H1 (cell line): Measurements from ENCODE around the gene VIPR2. TPM values are rescaled to one million over a fixed set of nuclear protein-coding genes. Genes with fewer than 3 reads are reported as not detected.

ENCODE experiments used
- CTCF ChIA-PET: fragments of 300-600 bp; sonication (Branson Sonifier 250); formaldehyde crosslinking; loops from one replicate; lab custom pipeline; 2021; ENCODE audit not compliant: partially characterized antibody; lab: Charles Lee
- POLR2A ChIA-PET: fragments of 300-600 bp; sonication (Branson Sonifier 250); formaldehyde crosslinking; loops from one replicate; lab custom pipeline; 2021; ENCODE audit warnings: inconsistent platforms; ENCODE audit not compliant: partially characterized antibody; lab: Charles Lee
- DNase-seq, 2 experiments: peaks; one replicate each; pipeline versions ENCODE4 v3.0.0 to v3.0.0-alpha.2; 2010 to 2022; ENCODE audit warnings: low spot score in 2 of 2, low read depth in 1 of 2, mixed read lengths in 1 of 2
- FAIRE-seq: peaks from 2 replicates; lab custom pipeline; 2011; peaks lifted over from hg19 to GRCh38; lab: Jason Lieb, UNC
- H2AFZ ChIP-seq: 2 replicates; pipeline ENCODE4 v1.8.1; 2012; ENCODE audit warnings: low read length, inconsistent platforms
- H2AK5ac ChIP-seq: 2 replicates; pipeline ENCODE4 v1.6.1; 2013; ENCODE audit warnings: low read depth, low read length
- H2BK120ac ChIP-seq: replicated peaks from 2 replicates; pipeline ENCODE3; 2013; ENCODE audit warnings: low read depth, low read length, inconsistent platforms
- H2BK12ac ChIP-seq: 2 replicates; pipeline ENCODE4 v1.6.1; 2013; ENCODE audit warnings: low read depth, low read length
- H2BK15ac ChIP-seq: 2 replicates; pipeline ENCODE4 v1.6.1; 2013; ENCODE audit warnings: low read length
- H2BK20ac ChIP-seq: 2 replicates; pipeline ENCODE4 v1.6.1; 2013; ENCODE audit warnings: low read length
- H2BK5ac ChIP-seq: 2 replicates; pipeline ENCODE4 v1.6.1; 2013; ENCODE audit warnings: low read depth, low read length
- H3K14ac ChIP-seq: 2 replicates; pipeline ENCODE4 v1.6.1; 2013; ENCODE audit warnings: inconsistent platforms; ENCODE audit not compliant: insufficient read length
- H3K18ac ChIP-seq: 2 replicates; pipeline ENCODE4 v1.6.1; 2013; ENCODE audit warnings: low read length; ENCODE audit errors: extremely low read depth
- H3K23ac ChIP-seq: 2 replicates; pipeline ENCODE4 v1.6.1; 2013; ENCODE audit warnings: inconsistent platforms; ENCODE audit not compliant: insufficient read length
- H3K23me2 ChIP-seq: 2 replicates; pipeline ENCODE4 v1.6.1; 2013; ENCODE audit warnings: low read depth, low read length
- H3K27ac ChIP-seq: 2 replicates; pipeline ENCODE4 v1.6.1; 2011; ENCODE audit warnings: low read depth, low read length, inconsistent platforms
- H3K27me3 ChIP-seq, 4 experiments: replicated peaks in 1 of 4; 1 replicate in 1 of 4; 2 replicates in 3 of 4; pipeline versions ENCODE4 v1.6.1 to v1.8.1; 2011 to 2013; ENCODE audit warnings: low read length in 3 of 4, mild to moderate bottlenecking in 3 of 4, inconsistent platforms in 2 of 4, mixed read lengths in 2 of 4, moderate library complexity in 1 of 4; ENCODE audit not compliant: control insufficient read depth in 3 of 4, insufficient read depth in 3 of 4; ENCODE audit errors: extremely low read depth in 1 of 4
- H3K36me3 ChIP-seq, 4 experiments: 2 replicates each; pipeline versions ENCODE4 v1.6.1 to v1.8.1; 2011 to 2013; ENCODE audit warnings: mild to moderate bottlenecking in 4 of 4, low read length in 3 of 4, moderate library complexity in 2 of 4, control low read depth in 1 of 4, inconsistent platforms in 1 of 4; ENCODE audit not compliant: insufficient read depth in 4 of 4, control insufficient read depth in 2 of 4
- H3K4ac ChIP-seq: replicated peaks from 2 replicates; pipeline ENCODE3; 2013; ENCODE audit warnings: low read length, low read depth, mixed read lengths, inconsistent platforms; ENCODE audit not compliant: insufficient read length
- H3K4me1 ChIP-seq, 4 experiments: replicated peaks in 1 of 4; 1 replicate in 1 of 4; 2 replicates in 3 of 4; pipeline versions ENCODE4 v1.6.1 to v1.8.1; 2011 to 2013; ENCODE audit warnings: low read length in 3 of 4, inconsistent platforms in 2 of 4, mixed read lengths in 1 of 4; ENCODE audit not compliant: insufficient read depth in 4 of 4, control insufficient read depth in 3 of 4
- H3K4me2 ChIP-seq, 2 experiments: 2 replicates each; pipeline versions ENCODE4 v1.6.1 to v1.8.1; 2011 to 2013; ENCODE audit warnings: low read depth in 2 of 2, low read length in 2 of 2, control low read depth in 1 of 2, inconsistent platforms in 1 of 2, mild to moderate bottlenecking in 1 of 2; ENCODE audit not compliant: insufficient read depth in 1 of 2
- H3K4me3 ChIP-seq, 4 experiments: fragments of 200-600, 300-600 bp in 1 of 4; sonication (generic), shearing (Covaris generic), sonication (Bioruptor Twin) in 1 of 4; 2 replicates each; pipeline versions ENCODE4 v1.5.1 to v1.8.1; 2011 to 2016; ENCODE audit warnings: low read length in 4 of 4, low read depth in 3 of 4, control low read depth in 2 of 4, inconsistent platforms in 2 of 4, mild to moderate bottlenecking in 2 of 4, mixed read lengths in 1 of 4, moderate library complexity in 1 of 4; ENCODE audit not compliant: insufficient read depth in 2 of 4; ENCODE audit errors: extremely low read depth in 1 of 4
- H3K56ac ChIP-seq: replicated peaks from 2 replicates; pipeline ENCODE3; 2013; ENCODE audit warnings: low read depth, mild to moderate bottlenecking, mixed read lengths, low read length, inconsistent platforms; ENCODE audit not compliant: insufficient read length
- H3K79me1 ChIP-seq: 2 replicates; pipeline ENCODE4 v1.6.1; 2013; ENCODE audit warnings: low read depth, low read length, control low read depth
- H3K79me2 ChIP-seq, 2 experiments: 2 replicates each; pipeline versions ENCODE4 v1.6.1 to v1.8.1; 2012 to 2013; ENCODE audit warnings: low read length in 2 of 2, mild to moderate bottlenecking in 2 of 2, inconsistent platforms in 1 of 2; ENCODE audit not compliant: insufficient read depth in 2 of 2, control insufficient read depth in 1 of 2
- H3K9ac ChIP-seq, 4 experiments: replicated peaks in 1 of 4; 1 replicate in 1 of 4; 2 replicates in 3 of 4; pipeline versions ENCODE4 v1.6.1 to v1.8.1; 2011 to 2013; ENCODE audit warnings: low read depth in 3 of 4, low read length in 3 of 4, control low read depth in 2 of 4, mild to moderate bottlenecking in 2 of 4, moderate library complexity in 2 of 4, inconsistent platforms in 1 of 4; ENCODE audit errors: extremely low read depth in 1 of 4
- H3K9me3 ChIP-seq, 2 experiments: 2 replicates each; pipeline versions ENCODE4 v1.6.1 to v1.8.1; 2012 to 2013; ENCODE audit warnings: mild to moderate bottlenecking in 2 of 2, moderate library complexity in 2 of 2, control low read depth in 1 of 2, inconsistent platforms in 1 of 2, low read depth in 1 of 2, low read length in 1 of 2, mixed read lengths in 1 of 2; ENCODE audit not compliant: insufficient read depth in 2 of 2
- H4K20me1 ChIP-seq, 2 experiments: replicated peaks in 1 of 2; 2 replicates each; pipeline versions ENCODE3 to v1.8.1; 2011 to 2013; ENCODE audit warnings: inconsistent platforms in 2 of 2, low read length in 2 of 2, mild to moderate bottlenecking in 1 of 2; ENCODE audit not compliant: insufficient read depth in 2 of 2, control insufficient read depth in 1 of 2
- H4K5ac ChIP-seq: 2 replicates; pipeline ENCODE4 v1.6.1; 2013; ENCODE audit warnings: low read length, low read depth, mixed read lengths, inconsistent platforms; ENCODE audit not compliant: insufficient read length
- H4K8ac ChIP-seq: 2 replicates; pipeline ENCODE4 v1.8.0; 2013; ENCODE audit warnings: mild to moderate bottlenecking, moderate library complexity, low read length, inconsistent platforms; ENCODE audit not compliant: insufficient read depth; ENCODE audit errors: extremely low read depth
- H4K91ac ChIP-seq: replicated peaks from 2 replicates; pipeline ENCODE3; 2013; ENCODE audit warnings: low read length, mixed read lengths, inconsistent platforms; ENCODE audit not compliant: insufficient read length
- BCL11A ChIP-seq, 2 experiments: IDR thresholded peaks; one replicate each; pipeline ENCODE4 v1.6.1; 2011; ENCODE audit warnings: low read depth in 2 of 2, low read length in 2 of 2, mild to moderate bottlenecking in 2 of 2
- CBX5 ChIP-seq: fragments of 300-800, 300-1000 bp; sonication (generic); IDR thresholded peaks from 2 replicates; pipeline ENCODE4 v1.7.1; 2016; ENCODE audit warnings: antibody characterized with exemption, low read length, low read depth
- CREB1 ChIP-seq: IDR thresholded peaks from 2 replicates; pipeline ENCODE4 v1.6.1; 2012; ENCODE audit warnings: inconsistent platforms
- CTBP2 ChIP-seq: IDR thresholded peaks from 2 replicates; pipeline ENCODE4 v1.7.0; 2011; ENCODE audit warnings: borderline replicate concordance, mild to moderate bottlenecking, moderate library complexity, mixed read lengths, low read length; ENCODE audit not compliant: insufficient read depth, insufficient read length
- GTF2F1 ChIP-seq: IDR thresholded peaks from 2 replicates; pipeline ENCODE4 v1.6.1; 2012; ENCODE audit warnings: low read depth, low read length, improper control_type of control experiment, borderline replicate concordance
- HDAC6 ChIP-seq: IDR thresholded peaks from one replicate; pipeline ENCODE4 v1.7.1; 2012; ENCODE audit warnings: low read depth, mild to moderate bottlenecking, inconsistent platforms, low read length, moderate library complexity
- RFX5 ChIP-seq: IDR thresholded peaks from 2 replicates; pipeline ENCODE4 v1.6.1; 2011; ENCODE audit warnings: low read depth, low read length, improper control_type of control experiment, borderline replicate concordance
- SIN3A ChIP-seq, 2 experiments: IDR thresholded peaks in 1 of 2; conservative IDR thresholded peaks in 1 of 2; 2 replicates each; pipeline ENCODE4 v1.6.1; 2011 to 2012; ENCODE audit warnings: low read length in 2 of 2, improper control_type of control experiment in 1 of 2, low read depth in 1 of 2, mild to moderate bottlenecking in 1 of 2
- SUZ12 ChIP-seq: fragments of 200-600 bp; sonication (generic); IDR thresholded peaks from 2 replicates; pipeline ENCODE4 v1.6.1; 2012; ENCODE audit warnings: mild to moderate bottlenecking, inconsistent platforms, low read length, moderate library complexity, mixed read lengths
- WGBS, 2 experiments: shearing (Covaris generic) in 1 of 2; methylation state at CpG; one replicate each; pipeline versions ENCODE4 v1.1.6 to v1.1.7; 2013 to 2015; ENCODE audit warnings: low lambda C conversion rate in 2 of 2, mixed read lengths in 2 of 2, inconsistent platforms in 1 of 2, low coverage in 1 of 2, missing lambda C conversion rate in 1 of 2; ENCODE audit not compliant: insufficient replicate concordance in 2 of 2, insufficient coverage in 1 of 2, insufficient read length in 1 of 2; ENCODE audit errors: extremely low coverage in 1 of 2, missing lambda C conversion rate in 1 of 2; 5-methylcytosine and 5-hydroxymethylcytosine counted together
- polyA plus RNA-seq, 7 experiments: library from polyadenylated mRNA; depleted of rRNA in 3 of 7; stranded (reverse) in 5 of 7; unstranded in 2 of 7; fragments of >200 nt in 5 of 7; fragments of 200-250 nt in 2 of 7; gene quantifications; 1 replicate in 5 of 7; 2 replicates in 1 of 7; 4 replicates in 1 of 7; pipeline versions ENCODE4 v1.2.1 to v1.2.3, GENCODE V29; 2011 to 2013; ENCODE audit warnings: missing spikeins in 2 of 7, mixed read lengths in 2 of 7
- total RNA-seq: library from RNA; stranded (reverse); fragmentation: NEBNext Ultra II Directional; extraction: Animal tissue kit (Norgen Biotek cat#: 25700); gene quantifications from 2 replicates; pipeline ENCODE4 v1.2.1, GENCODE V29; 2021
- TF ChIP-seq, protein P1 (sequence below): IDR thresholded peaks from 2 replicates; pipeline ENCODE4 v1.6.1; 2012; ENCODE audit warnings: inconsistent platforms

The VIPR2 gene
- total and polyA plus RNA-seq, 2 of the 8 experiments (the other 6 are each of a cell fraction or from before 2014, with no cell fraction given): 2.4 to 6.3 TPM

DNA sequence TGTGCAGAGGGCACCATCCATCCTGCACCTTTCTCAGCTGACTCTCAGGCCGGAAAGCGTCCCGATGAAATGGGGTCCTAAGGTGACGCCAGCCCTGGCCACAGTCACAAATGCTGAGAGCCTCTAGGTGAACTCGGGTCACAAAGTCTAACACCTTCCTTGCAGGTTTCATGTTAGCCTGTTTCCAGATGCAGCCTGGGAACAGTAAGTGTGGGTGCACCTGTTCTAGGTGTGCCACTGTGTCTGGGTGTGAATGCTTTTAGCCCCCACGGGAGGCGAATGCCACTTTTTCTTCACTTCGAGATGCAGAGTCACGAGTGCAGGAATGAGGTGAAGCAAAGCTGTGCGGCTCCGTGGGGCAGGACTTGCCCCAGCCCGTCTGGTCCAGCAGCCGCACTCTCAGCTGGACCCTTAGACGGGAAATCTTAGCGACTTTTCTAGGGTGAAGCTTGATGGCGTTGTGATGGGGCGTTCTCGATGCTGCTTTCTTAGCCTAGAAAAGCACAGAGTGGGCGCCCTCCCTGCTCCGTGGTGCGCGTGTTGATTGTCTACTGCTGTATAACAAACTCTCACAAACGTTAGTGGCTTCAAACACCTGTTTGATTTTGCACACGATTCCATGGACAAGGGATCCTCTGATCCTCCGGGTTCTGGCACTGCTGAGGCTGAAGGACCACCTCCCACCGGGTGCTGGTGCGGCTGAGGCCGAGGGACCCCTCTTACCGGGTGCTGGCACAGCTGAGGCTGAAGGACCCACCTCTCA is 13.6 kb upstream of the VIPR2 start:
- WGBS, 2 experiments: 91% methylated on average over 29 of the region's 29 CpGs; no CpG with 5 or more reads in 1 of the 2 experiments
- Histone ChIP-seq H2BK12ac (no peak overlapping the region), H2AK5ac (no peak overlapping the region), H2BK120ac (no peak overlapping the region), H4K20me1 (no peaks in the 10 kb centered on the region), H3K79me2 (no peaks in the 10 kb centered on the region), H3K36me3 (no peaks in the 10 kb centered on the region), H2BK5ac (no peak overlapping the region), H3K4me2 (no peak overlapping the region), H2BK15ac (no peak overlapping the region), H3K79me1 (no peaks in the 10 kb centered on the region), H4K5ac (no peak overlapping the region), H3K4ac (no peak overlapping the region), H3K14ac (no peak overlapping the region), H3K9me3 (no peaks in the 10 kb centered on the region; a peak in 1 of 4 replicates), H3K18ac (no peak overlapping the region), H2AFZ (no peak overlapping the region), H2BK20ac (no peak overlapping the region), H3K27me3 (no peaks in the 10 kb centered on the region), H3K4me1 (no peaks in the 10 kb centered on the region), H4K8ac (peak overlapping the region; percentile 11; the same call in 1 of the 2 replicates), H3K23me2 (no peaks in the 10 kb centered on the region), H4K91ac (peak overlapping the region; percentile 35), H3K23ac (no peak overlapping the region), H3K56ac (no peak overlapping the region), H3K9ac (no peak overlapping the region), H3K27ac (no peak overlapping the region), H3K4me3 (no peak overlapping the region)
- DNase-seq: no peak
- ChIA-PET POLR2A (no interaction called here), CTCF (interaction anchor here (0.6 to 1.1 kb wide), 3 partner anchors 138 to 186 kb away, joined by 3 to 6 read pairs (median 4); no protein-coding TSS in a partner anchor)
- TF ChIP-seq SUZ12: no peak
- TF ChIP-seq CREB1: no peak
- TF ChIP-seq RFX5: no peak
- TF ChIP-seq GTF2F1: no peak
- TF ChIP-seq CTBP2: no peak
- TF ChIP-seq SIN3A (conservative IDR thresholded peaks at IDR 0.05 in 1 of 2, IDR thresholded peaks at IDR 0.05 in 1 of 2; ENCODE audit: low read depth in 1 of 2, low read length in 2 of 2): no peak
- TF ChIP-seq, protein P1, sequence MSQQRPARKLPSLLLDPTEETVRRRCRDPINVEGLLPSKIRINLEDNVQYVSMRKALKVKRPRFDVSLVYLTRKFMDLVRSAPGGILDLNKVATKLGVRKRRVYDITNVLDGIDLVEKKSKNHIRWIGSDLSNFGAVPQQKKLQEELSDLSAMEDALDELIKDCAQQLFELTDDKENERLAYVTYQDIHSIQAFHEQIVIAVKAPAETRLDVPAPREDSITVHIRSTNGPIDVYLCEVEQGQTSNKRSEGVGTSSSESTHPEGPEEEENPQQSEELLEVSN: no peak
- no peak for TF ChIP-seq HDAC6
- TF ChIP-seq BCL11A (IDR thresholded peaks at IDR 0.05; ENCODE audit: low read depth in 2 of 2, low read length in 2 of 2): no peak
- no peak for TF ChIP-seq CBX5
- FAIRE-seq: no peak
